Lower lobe of right lung (tissue), 2 donors: ENCODE data around the gene DNAJC22. TPM values are rescaled to one million over a fixed set of nuclear protein-coding genes. Genes with fewer than 3 reads are reported as not detected.

Experiments
- ATAC-seq, 2 donors: fragments of 200-7000 bp; cut with Tn5 transposase; one replicate each; pipeline ENCODE4 v1.9.1; 2020 to 2022; ENCODE audit warnings: mild to moderate bottlenecking in 2 of 2, moderate library complexity in 2 of 2
- DNase-seq: peaks from one replicate; pipeline ENCODE4 v3.0.0-alpha.2; 2020
- H3K27ac ChIP-seq: fragments of 200-600 bp; one replicate; pipeline ENCODE4 v1.8.0; 2022
- H3K27me3 ChIP-seq: fragments of 200-600 bp; one replicate; pipeline ENCODE4 v1.8.0; 2022; ENCODE audit warnings: low read depth
- H3K36me3 ChIP-seq: fragments of 200-600 bp; one replicate; pipeline ENCODE4 v1.8.0; 2022; ENCODE audit warnings: mild to moderate bottlenecking
- H3K4me1 ChIP-seq: fragments of 200-600 bp; one replicate; pipeline ENCODE4 v1.8.0; 2022
- H3K4me3 ChIP-seq: fragments of 200-600 bp; one replicate; pipeline ENCODE4 v1.8.0; 2022; ENCODE audit warnings: mild to moderate bottlenecking
- H3K9me3 ChIP-seq: fragments of 200-600 bp; one replicate; pipeline ENCODE4 v1.8.0; 2022
- intact Hi-C: fragments of 100-400 bp; cut with DNase I; formaldehyde crosslinking; loops from one replicate; pipeline ENCODE4 v1.11.0; 2022
- total RNA-seq: library from RNA; stranded (reverse); fragmentation: NEBNext Ultra II Directional; extraction: Animal tissue kit (Norgen Biotek cat#: 25700); gene quantifications from one replicate; pipeline ENCODE4 v1.2.1, GENCODE V29; 2021
- TF ChIP-seq, protein P1 (sequence below): fragments of 200-600 bp; IDR thresholded peaks from one replicate; pipeline ENCODE4 v1.8.0; 2022; ENCODE audit warnings: antibody characterized with exemption, mild to moderate bottlenecking
- donor health status: DM: no; HTN: yes; CAD: no; lungs with severe emphysema.

The DNAJC22 gene
- total RNA-seq, 1 donor from 2014 or later: 0.18 TPM

DNA sequence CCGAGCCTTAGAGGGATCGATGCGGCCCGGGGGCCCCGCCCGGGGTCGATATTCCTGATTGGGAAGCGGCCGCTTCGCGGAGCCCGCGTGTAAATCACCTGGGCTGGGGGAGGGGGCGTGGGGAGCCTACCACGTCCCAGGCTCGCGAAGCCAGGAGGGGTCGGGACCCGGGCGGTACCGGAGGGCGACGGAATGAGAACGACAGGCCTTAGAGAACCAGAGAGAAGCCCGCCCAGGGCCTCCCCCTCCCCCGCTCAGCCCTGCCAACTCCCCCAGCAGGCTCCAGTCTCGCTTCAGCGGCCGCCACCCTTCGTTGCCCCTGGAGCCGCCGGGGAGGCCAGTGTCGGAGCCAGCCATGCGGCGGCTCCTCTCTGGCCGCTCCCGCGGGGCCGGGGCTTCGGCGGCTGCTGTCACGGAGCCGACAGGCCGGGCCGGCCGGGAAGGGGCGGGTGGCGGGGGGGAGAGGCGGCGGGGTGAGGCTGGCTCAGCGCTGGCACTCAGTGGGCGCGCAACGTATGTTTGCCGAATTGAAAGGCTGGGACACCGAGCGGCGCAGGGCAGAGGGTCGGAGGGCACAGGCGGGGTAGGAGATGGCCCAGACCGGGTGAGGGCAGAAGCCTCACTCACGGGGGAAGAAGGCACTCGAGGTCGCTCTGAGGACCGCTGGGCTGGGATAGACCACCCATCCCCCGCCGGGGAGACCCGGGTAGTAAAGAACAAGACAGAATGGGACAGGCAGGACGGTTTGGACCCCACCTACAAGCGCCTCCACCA lies 1.4 kb upstream of the DNAJC22 start:
- intact Hi-C loops: no loop called here
- Histone ChIP-seq H3K9me3 (no peaks in the 10 kb centered on the region), H3K27me3 (peaks cover 89% of the 10 kb centered on the region), H3K4me1 (peaks cover 59% of the 10 kb centered on the region), H3K4me3 (peak overlapping the region; percentile 45), H3K27ac (no peak overlapping the region), H3K36me3 (no peaks in the 10 kb centered on the region)
- ATAC-seq (peak in 1 of 2 donors; percentile 26), DNase-seq (no peak)
- TF ChIP-seq, protein P1, sequence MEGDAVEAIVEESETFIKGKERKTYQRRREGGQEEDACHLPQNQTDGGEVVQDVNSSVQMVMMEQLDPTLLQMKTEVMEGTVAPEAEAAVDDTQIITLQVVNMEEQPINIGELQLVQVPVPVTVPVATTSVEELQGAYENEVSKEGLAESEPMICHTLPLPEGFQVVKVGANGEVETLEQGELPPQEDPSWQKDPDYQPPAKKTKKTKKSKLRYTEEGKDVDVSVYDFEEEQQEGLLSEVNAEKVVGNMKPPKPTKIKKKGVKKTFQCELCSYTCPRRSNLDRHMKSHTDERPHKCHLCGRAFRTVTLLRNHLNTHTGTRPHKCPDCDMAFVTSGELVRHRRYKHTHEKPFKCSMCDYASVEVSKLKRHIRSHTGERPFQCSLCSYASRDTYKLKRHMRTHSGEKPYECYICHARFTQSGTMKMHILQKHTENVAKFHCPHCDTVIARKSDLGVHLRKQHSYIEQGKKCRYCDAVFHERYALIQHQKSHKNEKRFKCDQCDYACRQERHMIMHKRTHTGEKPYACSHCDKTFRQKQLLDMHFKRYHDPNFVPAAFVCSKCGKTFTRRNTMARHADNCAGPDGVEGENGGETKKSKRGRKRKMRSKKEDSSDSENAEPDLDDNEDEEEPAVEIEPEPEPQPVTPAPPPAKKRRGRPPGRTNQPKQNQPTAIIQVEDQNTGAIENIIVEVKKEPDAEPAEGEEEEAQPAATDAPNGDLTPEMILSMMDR: no peak

DNA sequence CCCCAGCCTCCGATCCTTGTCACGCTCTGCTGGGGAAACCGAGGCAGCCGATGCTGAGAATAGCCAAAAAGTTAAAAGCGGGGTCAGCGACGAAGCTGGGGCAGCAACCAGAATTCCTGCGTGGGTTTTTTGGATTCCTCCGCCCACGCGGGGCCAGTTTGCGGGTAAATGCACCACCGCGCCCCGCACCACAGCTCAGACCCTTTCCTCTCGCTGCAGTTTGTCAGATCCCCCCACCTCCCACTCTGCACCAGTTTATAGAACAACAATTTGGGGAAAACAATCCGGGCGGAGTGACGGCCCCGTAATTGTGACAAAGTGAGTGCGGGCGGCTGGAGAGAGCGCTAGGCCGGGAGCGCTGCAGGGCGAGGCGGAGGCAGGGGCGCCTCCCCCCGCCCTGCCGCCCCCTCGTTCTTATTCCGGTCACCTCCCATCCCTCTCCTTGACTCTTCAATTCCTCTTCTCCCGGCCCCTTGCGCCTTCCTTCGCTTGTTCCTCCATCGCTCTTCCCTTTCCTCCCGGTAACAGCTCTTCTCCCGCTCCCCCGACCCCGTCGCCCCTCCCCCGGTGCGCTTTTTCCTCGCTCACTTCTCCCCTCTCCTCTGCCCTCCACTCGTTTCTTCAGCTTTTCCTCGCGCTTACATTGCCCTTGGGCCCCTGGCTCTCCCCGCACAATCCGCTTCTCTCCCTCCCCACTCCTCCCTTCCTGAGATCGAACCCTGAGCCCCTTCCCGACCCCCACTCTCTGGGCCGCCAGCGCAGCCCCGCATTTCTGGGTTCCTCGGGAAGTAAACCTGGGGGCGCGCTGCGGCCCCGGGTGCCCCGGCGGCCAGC lies 646 bp upstream of the DNAJC22 start:
- TF ChIP-seq, protein P1: no peak
- intact Hi-C loops: no loop called here

DNA sequence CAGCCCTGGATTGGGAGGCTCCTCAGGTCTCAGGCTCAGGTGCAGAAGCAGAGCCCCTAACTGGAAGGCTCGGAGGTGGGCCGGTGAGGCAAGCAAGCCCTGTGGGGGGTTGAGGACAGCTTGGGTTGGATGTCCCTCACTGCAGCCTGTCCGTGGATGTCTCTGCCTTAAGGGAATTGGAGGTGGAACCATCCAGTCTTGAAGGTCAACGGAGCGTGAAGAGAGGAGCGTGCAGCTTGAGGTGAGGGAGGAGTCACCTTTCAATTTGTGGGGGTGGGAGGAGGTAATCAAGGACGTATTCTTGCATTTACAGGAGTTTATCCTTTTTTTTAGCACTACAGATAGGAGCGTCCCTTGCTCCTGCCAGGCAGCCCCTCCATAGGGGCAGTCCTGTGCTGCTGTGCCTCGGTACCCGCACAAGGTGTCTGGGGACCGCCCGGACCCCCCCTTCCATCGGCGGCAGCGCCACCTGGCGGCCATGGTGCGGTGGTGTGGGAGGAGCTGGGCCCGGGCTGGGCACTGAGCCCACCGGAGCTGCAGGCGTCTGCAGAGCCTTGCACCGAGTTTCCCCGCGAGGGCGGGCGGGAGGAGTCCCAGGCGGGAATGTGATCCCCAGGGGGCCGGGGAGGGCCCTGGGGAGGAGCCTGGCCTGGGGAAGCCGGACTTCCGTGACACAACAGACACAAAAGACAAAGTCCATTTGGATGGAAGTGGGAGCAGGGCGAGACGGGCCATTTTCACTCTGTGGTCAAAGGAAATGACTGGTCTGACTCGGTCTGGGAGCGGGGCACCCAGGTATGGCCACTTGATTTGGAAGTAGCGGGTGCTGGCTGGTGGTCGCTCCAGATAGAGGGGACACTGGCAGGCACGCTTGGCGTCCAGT lies 864 bp downstream of the DNAJC22 start:
- Histone ChIP-seq H3K9me3 (no peaks in the 10 kb centered on the region), H3K36me3 (no peaks in the 10 kb centered on the region), H3K27me3 (peaks cover 87% of the 10 kb centered on the region), H3K4me3 (peak overlapping the region; percentile 45), H3K27ac (no peak overlapping the region), H3K4me1 (peaks cover 52% of the 10 kb centered on the region)
- intact Hi-C loops: no loop called here
- DNase-seq: peak; percentile 76
- TF ChIP-seq, protein P1: peak; percentile 97
- ATAC-seq: peak; percentile 89 to 90

More for the DNA sequence above, 646 bp upstream of the DNAJC22 start:
- ATAC-seq: no peak
- peak overlapping the region; percentile 45 for H3K4me3 ChIP-seq
- H3K36me3 ChIP-seq: no peaks in the 10 kb centered on the region
- no peak overlapping the region for H3K27ac ChIP-seq
- no peaks in the 10 kb centered on the region for H3K9me3 ChIP-seq
- peaks cover 59% of the 10 kb centered on the region for H3K4me1 ChIP-seq
- H3K27me3 ChIP-seq: peaks cover 92% of the 10 kb centered on the region
- DNase-seq: no peak

DNA sequence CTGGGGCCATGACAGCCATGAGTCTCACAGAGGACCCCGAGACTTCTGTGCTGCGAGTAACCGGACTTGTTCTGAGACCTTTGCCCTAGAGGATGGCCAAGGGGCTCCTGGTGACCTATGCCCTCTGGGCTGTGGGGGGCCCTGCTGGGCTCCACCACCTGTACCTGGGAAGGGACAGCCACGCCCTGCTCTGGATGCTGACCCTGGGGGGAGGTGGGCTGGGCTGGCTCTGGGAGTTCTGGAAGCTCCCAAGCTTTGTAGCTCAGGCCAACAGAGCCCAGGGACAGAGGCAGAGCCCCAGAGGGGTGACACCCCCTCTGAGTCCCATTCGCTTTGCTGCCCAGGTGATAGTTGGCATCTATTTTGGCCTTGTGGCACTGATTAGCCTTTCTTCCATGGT lies 2.1 kb downstream of the DNAJC22 start:
- ATAC-seq: no peak
- intact Hi-C loops: no loop called here
- TF ChIP-seq, protein P1: no peak
- H3K9me3 ChIP-seq: no peaks in the 10 kb centered on the region
- H3K27me3 ChIP-seq: peaks cover 83% of the 10 kb centered on the region
- no peak overlapping the region for H3K4me3 ChIP-seq
- H3K4me1 ChIP-seq: peaks cover 41% of the 10 kb centered on the region
- no peak for DNase-seq
- H3K27ac ChIP-seq: no peak overlapping the region
- H3K36me3 ChIP-seq: no peaks in the 10 kb centered on the region

DNA sequence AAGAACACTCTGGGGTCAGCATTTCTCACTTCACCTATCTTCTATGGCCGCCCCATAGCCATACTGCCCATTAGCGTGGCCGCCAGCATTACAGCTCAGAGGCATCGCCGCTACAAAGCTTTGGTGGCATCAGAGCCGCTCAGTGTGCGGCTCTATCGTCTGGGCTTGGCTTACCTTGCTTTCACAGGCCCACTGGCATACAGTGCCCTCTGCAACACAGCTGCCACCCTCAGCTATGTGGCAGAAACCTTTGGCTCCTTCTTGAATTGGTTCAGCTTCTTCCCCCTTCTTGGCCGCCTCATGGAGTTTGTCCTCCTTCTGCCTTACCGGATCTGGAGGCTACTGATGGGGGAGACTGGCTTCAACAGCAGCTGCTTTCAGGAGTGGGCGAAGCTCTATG lies 2.6 kb downstream of the DNAJC22 start:
- TF ChIP-seq, protein P1: no peak
- Histone ChIP-seq H3K36me3 (no peaks in the 10 kb centered on the region), H3K27me3 (peaks cover 82% of the 10 kb centered on the region), H3K9me3 (no peaks in the 10 kb centered on the region), H3K4me1 (peaks cover 37% of the 10 kb centered on the region), H3K27ac (no peak overlapping the region), H3K4me3 (no peak overlapping the region)
- intact Hi-C loops: no loop called here
- DNase-seq (no peak), ATAC-seq (no peak)
